LoVo (cell line): ENCODE results near the gene TMPRSS9.
"Not testable (repeated sequence)": the region's sequence is repeated elsewhere in the genome, so short reads cannot be mapped to it uniquely, and the experiment has no call there.

Source experiments
- DNase-seq: peaks from one replicate; pipeline ENCODE4 v3.0.0-alpha.2; 2016; ENCODE audit warnings: low spot score

TMPRSS9 gene

DNA sequence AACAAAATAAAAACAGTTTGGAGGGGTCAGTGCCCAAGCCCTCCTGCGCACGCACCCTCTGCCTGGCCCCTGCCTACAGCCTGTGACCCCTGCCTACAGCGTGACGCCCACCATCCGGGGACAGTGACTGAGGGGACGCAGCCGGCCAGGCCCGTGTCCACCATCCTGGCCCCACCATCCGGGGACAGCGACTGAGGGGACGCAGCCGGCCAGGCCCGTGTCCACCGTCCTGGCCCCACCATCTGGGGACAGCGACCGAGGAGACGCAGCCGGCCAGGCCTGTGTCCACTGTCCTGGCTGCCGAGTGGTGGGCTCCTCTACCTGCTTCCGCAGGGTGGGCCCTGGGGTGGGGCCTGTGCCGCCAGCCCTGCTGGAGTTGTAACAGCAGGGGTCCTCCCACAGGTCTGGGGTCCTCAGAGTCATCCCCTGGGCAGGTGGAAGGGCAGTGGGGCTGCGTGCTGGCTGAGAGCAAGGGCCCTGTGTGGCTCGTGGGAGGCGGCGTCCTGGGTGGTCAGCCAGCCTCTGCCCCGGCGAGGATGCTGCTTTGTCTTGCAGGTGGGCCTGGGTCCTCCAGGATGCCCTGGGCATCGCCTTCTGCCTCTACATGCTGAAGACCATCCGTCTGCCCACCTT is 17.3 kb upstream of the TMPRSS9 start:
- DNase-seq = no peak

DNA sequence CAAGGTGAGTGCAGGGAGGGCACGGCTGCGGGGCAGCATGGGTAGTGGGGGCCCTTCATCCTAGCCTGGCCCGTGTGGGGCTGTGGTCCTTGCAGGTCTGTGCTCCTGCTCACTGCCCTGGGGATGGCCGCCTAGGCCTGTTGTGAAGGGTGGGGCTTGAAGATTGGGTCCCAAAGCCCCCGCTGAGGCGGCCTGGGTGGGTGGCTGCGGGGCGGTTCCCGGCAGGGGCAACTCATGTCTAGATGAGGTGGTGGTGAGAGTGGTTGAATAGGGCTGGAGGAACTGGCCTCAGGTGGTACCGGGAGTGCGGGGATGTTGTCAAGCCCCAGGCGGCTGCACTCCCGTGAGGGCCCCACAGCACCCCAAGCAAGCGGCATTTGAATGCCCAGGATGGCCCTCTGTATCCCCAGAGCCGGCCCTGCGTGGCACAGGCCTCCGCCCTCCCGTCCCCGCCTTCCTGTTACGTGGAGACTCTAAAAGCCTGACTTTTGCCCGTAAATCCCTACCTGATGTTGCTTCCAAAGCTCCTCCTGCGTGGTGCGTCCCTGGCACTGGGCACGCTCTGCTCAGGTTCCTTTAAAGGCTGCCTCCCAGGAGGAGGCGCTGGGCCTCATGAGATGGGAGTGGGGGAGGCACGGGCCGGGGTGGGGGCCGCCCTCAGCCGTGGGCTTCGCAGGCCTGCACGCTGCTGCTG is 16.6 kb upstream of the TMPRSS9 start:
- no peak for DNase-seq

DNA sequence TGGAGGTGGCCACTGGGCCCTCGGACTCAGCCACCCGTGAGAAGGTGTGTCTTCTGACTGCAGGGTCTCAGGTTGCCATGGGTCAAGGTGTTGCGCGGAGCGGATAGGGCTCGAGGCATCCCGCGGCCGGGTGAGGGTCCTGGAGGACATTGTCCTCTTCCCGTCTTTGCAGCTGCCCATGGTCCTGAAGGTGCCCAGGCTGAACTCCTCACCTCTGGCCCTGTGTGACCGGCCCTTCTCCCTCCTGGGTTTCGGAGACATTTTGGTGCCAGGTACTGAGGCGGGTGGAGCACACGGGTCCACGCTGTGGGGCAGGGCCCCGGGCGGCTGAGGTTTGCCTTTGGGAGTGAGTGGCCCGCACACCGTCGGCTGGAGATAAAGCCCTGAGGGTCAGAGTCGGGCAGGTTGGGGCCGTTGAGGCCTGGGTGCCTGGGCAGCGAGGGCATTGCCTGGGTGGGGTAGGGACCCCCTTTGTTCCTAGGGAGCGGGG is 15.6 kb upstream of the TMPRSS9 start:
- no peak for DNase-seq

DNA sequence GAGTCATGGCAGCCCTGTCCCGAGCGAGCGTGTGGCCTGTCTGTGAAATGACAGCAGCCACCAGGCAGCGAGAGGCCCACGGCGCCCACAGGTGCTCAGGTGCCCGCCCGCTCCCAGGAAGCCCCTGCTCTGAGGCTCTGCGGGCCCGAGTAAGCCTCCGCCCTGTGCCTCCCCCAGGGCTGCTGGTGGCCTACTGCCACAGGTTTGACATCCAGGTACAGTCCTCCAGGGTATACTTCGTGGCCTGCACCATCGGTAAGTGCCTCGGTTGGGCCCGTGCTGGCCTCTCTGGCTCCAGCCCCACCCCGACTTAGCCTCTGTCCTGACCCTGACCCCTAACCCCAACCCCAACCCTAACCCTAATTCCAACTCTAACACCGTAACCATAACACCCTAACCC is 15.0 kb upstream of the TMPRSS9 start:
- DNase-seq = no peak

DNA sequence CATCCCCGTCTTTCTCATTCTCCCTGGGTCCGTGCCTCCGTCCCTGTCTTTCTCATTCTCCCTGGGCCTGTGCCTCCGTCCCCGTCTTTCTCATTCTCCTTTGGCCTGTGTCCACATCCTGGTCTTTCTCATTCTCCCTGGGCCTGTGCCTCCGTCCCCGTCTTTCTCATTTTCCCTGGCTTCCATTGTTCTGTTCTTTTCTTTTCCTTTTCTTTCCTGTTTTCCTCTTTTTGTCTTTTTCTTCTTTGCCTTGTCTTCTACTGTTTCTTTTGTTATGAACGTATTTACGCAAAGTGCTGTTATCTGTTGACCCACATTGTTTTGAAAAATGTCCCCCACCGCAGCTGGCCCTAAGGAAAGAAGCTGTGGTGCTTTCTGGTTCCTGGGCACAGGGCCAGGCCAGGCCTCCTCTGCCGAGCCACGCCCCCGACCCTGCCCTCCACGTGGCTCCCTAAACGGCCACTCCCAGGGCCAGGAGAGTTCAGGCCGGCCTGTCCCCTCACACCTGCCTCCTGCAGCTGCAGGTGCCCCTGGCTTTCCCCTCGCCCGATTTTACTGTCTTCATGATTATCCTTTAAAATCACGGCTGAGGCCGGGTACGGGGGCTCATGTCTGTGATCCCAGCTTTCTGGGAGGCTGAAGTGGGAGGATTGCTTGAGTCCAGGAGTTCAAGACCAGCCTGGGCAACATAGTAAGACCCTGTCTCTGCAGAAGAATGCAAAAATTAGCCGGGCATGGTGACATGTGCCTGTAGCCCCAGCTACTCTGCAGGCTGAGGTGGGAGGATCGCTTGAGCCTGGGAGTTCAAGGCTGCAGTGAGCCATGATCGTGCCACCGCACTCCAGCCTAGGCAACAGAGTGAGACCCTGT is 14.0 kb upstream of the TMPRSS9 start:
- no peak for DNase-seq

DNA sequence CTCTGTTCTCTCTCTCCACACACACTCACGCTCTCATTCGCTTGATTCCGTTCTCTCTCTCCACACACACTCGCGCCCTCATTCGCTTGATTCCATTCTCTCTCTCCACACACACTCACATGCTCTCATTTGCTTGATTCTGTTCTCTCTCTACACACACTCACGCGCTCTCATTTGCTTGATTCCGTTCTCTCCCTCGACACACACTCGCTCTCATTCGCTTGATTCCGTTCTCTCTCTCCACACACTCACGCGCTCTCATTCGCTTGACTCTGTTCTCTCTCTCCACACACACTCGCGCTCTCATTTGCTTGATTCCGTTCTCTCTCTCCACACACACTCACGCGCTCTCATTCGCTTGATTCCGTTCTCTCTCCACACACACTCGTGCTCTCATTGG is 10.2 kb upstream of the TMPRSS9 start:
- DNase-seq = not testable (repeated sequence)

DNA sequence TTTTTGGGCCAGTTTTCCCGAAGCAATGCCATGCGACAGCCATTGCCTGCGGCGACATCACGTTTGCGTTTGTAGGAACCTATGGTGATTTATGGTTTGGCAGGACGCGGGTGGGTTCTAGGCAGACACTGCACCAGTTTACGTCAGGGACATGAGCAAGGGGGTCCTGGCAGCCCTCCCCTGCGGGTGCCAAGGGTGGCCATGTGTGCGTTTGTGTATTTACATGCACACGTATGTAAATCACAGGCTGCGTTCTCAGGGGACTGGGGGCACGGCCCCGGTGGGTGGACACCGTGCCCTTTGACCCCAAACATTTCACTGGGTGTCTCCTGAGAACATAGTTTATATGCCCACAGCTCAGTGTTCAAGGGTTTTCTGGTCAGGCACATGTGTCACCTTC is 9.4 kb upstream of the TMPRSS9 start:
- no peak for DNase-seq

DNA sequence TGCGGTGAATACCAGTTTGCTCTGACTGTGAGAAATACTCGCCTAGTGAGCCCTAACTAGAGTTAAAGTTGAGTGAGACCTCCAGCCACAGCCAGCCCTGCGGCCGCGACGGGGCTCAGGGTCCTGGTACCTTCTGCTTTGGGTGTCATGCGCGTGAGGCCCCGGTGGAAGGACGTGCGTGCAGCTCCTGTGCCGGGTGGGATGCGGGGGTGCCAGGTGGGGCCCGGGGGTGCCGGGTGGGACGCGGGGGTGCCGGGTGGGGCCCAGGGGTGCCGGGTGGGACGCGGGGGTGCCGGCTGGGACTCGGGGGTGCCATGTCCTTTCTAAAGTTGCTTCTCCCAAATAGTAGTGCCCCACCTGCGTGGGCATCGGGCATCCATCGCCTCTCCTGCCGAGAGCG is 8.5 kb upstream of the TMPRSS9 start:
- no peak for DNase-seq

DNA sequence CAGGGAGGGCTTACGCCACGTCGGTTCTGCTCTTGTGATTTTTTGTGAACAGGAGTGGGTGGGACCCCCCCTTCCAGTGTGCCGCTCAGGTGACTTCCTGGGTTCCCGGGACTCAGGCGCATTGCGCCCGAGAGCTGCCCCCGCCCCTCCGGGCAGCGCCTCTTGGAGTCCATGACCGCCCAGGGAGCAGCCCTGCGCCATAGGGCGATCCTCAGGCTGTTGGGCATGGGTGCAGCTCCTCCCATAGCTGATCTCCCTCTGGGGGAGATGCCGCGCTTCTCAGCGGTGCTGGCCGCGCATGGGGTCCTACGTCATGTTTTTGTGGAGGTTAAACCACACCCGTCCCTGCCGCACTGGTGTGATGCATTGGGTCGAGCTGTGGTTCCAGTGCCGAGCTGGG is 7.9 kb upstream of the TMPRSS9 start:
- no peak for DNase-seq

DNA sequence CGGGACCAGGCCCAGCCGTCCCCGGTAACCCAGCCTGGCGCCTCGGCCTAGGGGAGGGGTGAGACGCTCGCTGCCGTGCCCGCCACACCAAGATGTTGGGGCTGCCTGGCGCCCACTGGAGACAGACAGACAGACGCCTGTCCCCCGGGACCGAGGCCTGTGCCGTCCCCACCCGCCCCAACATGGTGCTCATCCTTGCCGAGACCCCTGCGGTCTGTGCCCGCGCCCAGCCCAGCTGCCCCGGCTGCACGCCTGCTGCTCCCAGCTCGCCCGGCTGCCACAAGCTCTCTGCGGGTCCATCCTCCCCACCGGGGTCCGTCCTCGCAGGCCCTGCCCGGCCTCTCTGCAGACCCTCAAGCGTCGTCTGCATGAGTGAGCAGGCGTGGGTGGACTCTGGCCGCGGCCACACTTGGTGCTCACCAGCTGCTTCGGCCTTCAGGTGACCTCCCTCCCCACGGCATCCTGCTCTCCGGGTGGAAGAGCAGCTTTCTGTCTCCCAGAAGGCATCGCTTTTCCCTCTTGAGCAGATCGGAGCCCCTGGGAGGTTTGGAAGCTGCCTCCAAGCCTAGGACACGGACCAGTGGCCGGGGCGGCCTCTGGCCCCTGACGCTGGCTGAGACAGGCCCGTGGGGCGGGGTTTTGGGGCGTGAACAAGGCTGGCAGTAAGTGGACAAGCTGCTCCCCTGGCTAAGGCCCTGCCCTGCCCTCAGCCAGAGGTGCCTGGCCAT is 6.7 kb upstream of the TMPRSS9 start:
- DNase-seq = no peak

DNA sequence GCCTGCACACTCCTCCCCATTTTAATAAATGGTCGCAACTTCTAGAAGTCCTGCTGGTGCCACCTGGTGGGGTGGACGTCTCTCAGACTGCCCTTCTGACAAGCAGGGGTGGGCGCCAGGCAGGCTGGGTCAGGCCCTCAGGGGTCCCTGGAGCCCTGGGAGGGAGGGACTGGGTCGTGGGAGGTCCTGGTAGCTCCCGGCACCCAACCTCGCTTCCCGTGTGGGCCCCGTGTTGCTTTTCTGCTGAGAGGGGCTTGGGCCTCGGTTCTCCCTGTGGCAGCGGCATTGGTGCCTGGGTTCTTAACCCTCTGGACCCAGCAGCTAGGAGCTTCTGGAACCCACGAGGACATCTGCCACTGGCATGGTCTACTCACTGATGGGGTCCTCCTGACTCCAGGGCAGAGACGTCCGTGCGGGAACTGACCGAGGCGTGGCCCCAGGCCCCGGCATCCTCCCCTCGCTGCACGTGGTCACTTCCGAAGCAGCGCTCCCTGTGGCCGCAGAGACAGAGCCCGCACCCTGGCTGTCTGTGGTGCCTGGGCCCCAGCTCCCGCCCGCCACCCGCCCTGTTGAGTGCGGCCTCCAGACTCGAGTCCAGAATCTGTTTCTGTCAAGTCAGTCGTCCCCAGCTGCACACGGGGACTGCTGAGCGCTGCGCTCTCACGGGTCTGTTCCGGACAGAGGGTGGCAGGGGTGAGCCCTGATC is 6.0 kb upstream of the TMPRSS9 start:
- no peak for DNase-seq

DNA sequence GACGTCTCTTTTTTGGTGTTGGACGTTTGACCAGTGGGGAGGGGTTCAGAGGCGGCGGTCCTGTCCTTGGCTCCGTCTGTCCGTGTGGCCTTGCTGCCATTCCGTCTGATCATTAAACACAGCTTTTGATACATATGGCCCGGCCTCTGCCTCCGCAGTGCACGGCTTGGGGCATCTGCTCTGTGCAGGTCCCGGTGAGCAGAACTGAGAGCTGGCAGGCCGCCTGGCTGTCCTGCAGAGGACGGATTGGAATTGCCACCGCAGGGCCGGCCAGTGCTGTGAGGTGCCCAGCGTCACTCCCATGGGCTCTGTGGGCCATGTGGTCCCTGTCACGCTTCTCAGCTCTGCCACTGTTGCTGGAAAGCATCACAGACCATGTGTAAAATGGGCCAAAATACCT is 5.4 kb upstream of the TMPRSS9 start:
- DNase-seq = no peak

DNA sequence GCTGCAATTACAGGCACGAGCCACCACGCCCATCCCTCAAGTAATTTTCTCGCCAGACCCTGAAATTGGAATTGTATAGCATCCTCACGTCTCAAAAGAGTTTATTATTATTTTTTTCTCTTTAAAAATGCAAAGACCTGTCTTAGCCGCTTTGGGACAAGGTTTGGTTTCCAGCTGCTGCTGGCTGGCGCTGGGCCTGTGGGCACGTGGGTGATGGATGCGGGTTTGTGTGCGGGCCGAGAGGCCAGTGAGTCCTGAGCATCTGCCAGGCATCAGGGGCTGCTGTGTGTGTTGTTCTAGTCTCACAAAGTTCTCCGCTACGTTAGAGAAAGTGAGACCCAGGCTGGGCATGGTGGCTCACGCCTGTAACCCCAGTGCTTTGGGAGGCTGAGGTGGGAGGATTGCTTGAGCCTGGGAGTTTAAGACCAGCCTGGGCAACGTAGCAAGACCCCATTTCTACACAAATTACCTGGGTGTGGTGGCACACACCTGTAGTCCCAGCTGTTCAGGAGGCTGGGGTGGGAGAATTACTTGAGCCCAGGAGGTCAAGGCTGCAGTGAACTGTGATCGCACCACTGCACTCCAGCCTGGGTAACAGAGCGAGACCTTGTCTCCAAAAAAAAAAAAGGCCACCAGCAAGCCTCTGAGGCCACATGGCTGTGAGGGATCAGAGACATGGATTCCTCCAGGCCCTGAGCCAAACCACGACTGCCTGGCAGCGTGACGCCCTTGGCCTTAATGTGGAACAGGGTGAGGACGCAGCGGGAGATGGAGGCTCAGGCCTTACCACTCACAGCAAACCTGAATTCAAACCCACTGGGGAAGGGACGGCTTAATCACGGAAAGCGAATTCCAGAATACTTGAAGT is 4.7 kb upstream of the TMPRSS9 start:
- DNase-seq = no peak

DNA sequence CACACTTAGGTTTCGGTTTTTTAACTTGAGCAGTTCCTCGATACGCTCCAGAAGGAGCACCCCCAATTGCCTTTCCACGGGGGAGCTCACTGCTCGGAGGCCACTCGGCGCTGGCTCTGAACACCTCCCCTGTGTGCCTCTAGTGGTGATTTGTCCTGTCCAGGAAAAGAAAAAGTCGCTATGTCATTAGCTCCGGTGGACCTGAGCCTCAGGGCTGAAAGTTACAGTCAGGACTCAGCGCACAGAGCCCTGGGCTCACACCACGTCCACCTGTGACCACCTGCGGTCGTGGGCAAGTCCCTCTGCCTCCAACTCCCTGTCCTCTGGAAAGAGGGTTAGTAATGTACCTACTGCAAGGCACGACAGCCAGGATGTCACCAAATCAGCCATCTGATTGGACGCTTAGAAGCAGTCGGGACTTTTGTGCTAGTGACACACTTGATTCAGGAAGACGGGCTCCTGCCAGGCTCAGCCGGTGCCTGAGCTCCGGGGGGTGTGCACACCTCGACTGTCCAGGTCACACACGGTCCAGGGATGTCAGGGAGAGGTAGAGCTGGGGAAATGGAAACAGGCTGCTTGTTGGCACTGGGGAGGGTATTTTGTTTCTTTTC is 3.9 kb upstream of the TMPRSS9 start:
- no peak for DNase-seq

DNA sequence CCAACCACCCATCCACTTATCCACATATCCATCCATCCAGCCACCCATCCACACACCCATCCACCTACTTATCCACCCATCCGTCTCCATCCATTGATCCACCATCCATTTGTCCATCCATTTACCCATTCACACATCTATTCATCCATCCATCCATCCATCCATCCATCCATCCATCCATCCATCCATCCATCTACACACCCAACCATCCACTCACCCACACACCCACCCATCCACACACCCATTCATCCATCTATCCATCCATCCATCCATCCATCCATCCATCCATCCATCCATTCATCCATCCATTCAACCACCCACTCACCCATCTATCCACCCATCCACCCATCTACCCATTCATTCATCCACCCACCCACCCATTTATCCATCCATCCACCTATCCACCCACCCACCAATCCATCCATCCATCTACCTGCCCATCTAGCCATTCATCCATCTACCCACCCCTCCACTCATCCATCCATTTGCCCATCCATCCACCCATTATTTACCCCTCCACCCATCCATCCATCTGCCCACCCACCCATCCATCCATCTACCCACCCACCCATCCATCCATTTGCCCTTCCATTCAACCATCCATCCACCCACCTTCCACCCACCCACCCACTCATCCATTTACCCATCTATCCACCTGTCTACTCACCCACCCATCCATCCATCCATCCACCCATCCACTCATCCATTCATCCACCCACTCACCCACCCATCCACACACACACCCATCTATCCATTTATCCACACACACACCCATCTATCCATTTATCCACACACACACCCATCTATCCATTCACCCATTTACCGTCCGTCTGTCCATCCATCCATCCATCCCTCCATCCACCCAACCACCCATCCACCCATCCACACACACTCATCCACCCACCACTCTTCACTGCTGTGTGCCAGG is 2.5 kb upstream of the TMPRSS9 start:
- DNase-seq = no peak

DNA sequence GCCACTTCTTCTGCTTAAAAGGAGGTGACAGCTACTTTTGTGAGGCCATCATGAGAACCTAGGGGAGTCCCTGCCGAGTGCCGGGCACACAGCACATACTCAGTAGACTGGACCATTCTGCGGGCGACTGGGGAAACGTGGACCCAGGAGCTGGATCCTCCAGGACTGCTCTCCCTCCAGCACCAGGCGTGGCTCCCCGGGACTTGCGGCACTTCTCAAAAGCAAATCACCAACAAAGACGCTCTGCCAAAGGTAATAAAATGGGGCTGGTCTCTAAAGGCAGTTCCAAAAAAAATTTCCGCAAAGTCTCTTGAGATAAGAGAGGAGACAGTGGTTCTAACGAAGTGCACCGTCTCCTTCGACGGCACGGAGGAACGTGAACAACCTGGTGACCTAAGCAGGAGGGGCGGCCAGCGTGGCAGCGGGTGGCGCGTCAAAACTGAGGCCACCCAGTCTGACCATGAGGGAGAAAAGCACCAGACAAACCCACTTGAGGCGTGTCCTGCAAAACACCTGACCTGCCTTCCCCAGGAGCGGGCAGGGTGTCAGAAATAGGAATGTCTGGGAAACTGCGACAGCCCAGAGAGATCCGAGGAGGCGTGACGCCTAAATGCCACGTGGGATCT is 1.4 kb upstream of the TMPRSS9 start:
- DNase-seq = no peak

DNA sequence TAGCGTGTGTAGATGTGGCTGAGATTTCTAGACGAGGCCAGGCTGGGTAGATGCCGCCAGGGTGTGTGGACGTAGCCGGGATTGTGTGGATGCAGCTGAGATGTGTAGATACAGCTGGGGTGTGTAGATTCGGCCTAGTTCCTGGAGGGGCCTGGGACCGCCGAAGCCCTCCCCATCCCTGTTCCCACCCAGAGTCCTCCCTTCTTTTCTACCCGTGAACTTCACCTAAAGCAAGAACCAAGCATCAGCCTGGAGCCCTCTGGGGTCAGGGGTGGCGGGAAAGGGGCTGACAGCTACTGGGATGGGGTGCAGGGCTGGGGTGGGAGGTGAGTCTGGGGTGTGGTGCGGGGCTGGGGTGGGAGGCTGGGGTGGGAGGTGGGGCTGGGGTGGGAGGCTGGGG is 768 bp downstream of the TMPRSS9 start:
- no peak for DNase-seq

DNA sequence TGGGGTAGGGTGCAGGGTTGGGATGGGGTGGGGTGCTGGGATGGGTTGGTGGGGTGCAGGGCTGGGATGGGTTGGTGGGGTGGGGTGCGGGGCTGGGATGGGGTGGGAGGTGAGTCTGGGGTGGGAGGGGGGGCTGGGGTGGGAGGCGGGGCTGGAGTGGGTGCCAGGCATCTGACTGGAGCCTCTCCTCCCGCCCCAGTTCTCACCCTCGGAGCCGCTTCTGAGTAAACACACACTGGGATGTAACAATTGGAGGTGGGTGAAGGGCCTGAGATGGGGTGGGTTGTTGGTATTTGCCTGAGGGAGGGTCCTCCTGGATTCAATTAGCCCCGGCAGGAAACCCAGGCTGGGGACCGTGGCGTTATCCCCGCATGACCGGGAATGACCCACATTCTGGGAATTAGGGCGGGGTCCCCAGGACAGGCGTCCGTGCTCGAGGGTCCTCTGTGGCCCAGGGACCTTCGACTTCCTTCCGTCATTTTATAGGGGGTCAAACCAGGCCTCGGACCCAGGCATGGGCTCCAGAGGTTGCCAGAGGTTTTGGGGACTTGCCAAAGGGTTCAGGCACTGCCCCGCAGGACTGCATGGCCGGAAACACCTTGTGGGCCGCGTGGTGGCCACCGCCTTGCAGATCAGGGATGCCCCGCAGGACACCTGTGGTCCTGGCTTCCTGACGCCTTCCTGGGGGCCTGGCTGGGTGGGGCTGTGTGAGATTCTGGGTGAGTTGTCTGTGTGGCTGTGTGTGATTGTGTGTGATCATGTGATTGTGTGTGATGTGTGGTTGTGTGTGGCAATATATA is 1.4 kb downstream of the TMPRSS9 start:
- DNase-seq = no peak
